GM12878 (cell line): ENCODE data around the gene GUCY1B1. TPM values are rescaled to one million over a fixed set of nuclear protein-coding genes. Genes with fewer than 3 reads are reported as not detected.

Experiments
- BMI1 ChIP-seq: fragments of 450-650 bp; IDR thresholded peaks from 2 replicates; pipeline ENCODE4 v1.6.1; 2016; ENCODE audit warnings: mild to moderate bottlenecking, moderate library complexity, borderline replicate concordance
- IKZF2 ChIP-seq, 2 experiments: fragments of 450-650 bp; IDR thresholded peaks; 2 replicates each; pipeline ENCODE4 v1.6.1; 2017; ENCODE audit warnings: mild to moderate bottlenecking in 2 of 2, moderate library complexity in 2 of 2
- REST ChIP-seq: IDR thresholded peaks from 2 replicates; pipeline ENCODE4 v1.6.1; 2012; ENCODE audit warnings: mild to moderate bottlenecking, low read depth, low read length
- STAT1 ChIP-seq: fragments of 450-650 bp; conservative IDR thresholded peaks from 2 replicates; pipeline ENCODE4 v1.6.1; 2014; ENCODE audit warnings: antibody characterized with exemption, mild to moderate bottlenecking
- ZBTB11 ChIP-seq: fragments of 450-650 bp; formaldehyde crosslinking; IDR thresholded peaks from 2 replicates; pipeline ENCODE4 v1.5.0; 2022; ENCODE audit warnings: mild to moderate bottlenecking, missing genetic modification characterization
- ZBTB40 ChIP-seq: fragments of 450-650 bp; IDR thresholded peaks from 2 replicates; pipeline ENCODE4 v1.6.1; 2016; ENCODE audit warnings: mild to moderate bottlenecking, moderate library complexity, borderline replicate concordance
- ZSCAN29 ChIP-seq: fragments of 450-650 bp; IDR thresholded peaks from 2 replicates; pipeline ENCODE4 v1.6.1; 2017; ENCODE audit warnings: mild to moderate bottlenecking, moderate library complexity
- polyA plus RNA-seq, 11 experiments: library from polyadenylated mRNA; depleted of rRNA in 4 of 11; unstranded in 6 of 11; stranded (reverse) in 5 of 11; fragments of >200 nt; fragmentation: Nextera tagmentation in 4 of 11; fragmentation: Illumina TruSeq in 1 of 11; extraction: Ambion mirVana in 4 of 11; extraction: Trizol in 1 of 11; gene quantifications; 1 replicate in 1 of 11; 2 replicates in 10 of 11; pipeline versions ENCODE4 v1.2.1 to v1.2.3, GENCODE V29; 2011 to 2016; ENCODE audit warnings: inconsistent platforms in 2 of 11, missing spikeins in 2 of 11, low read depth in 1 of 11
- total RNA-seq, 4 experiments: library from RNA; depleted of rRNA in 3 of 4; stranded (reverse); fragments of >200 nt in 3 of 4; fragmentation: Illumina TruSeq in 1 of 4; extraction: Trizol in 1 of 4; gene quantifications; 2 replicates each; pipeline versions ENCODE4 v1.2.1 to v1.2.3, GENCODE V29; 2013 to 2021

The GUCY1B1 gene
- total and polyA plus RNA-seq, 10 of the 15 experiments (the other 5 are each of a cell fraction or from before 2014, with no cell fraction given) = 0.60 to 38.5 (median 1.4) TPM

GRCh38 chr4:155713911-155714310 lies 44.9 kb upstream of the GUCY1B1 start (continued):
- TF ChIP-seq REST = no peak
- no peak for TF ChIP-seq STAT1
- no peak for TF ChIP-seq BMI1
- no peak for TF ChIP-seq IKZF2 (IDR thresholded peaks at IDR 0.05)
- no peak for TF ChIP-seq ZBTB11
- TF ChIP-seq ZSCAN29 = no peak
- TF ChIP-seq ZBTB40 = no peak
